SKM-1 treated with dmso at 0.1 percent for 144 hours (cell line): ENCODE results near the gene IFITM10.
A peak's percentile ranks its signal among the peaks of the same experiment; 100 is the strongest.

Experiments
- DNase-seq: peaks from one replicate; lab custom pipeline; 2025; ENCODE audit not compliant: unreplicated experiment; lab: John Stamatoyannopoulos, UW

Gene IFITM10

DNA sequence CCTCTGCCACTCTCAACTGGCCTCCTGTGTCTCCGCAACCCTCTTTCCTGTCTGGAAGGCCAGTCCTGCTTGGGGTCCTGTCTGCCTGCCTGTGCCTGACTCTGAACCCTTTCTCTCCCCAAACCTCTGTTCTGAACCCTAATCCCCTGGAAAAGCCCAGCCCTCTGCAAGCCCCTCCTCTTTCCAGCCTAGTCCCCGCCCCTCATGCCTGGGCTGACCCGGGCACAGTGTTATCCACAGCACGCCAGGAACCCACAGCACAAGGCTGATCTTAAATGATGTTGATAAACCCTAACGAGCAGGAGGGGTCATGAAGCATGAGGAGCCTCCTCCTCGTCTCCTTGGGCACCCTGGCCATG lies at the start of gene IFITM10:
TSS of gene IFITM10 (minus strand) at position 115 of the 359 bp plus-strand sequence. CDS start 153 bp downstream, outside the sequence.
- no peak for DNase-seq

DNA sequence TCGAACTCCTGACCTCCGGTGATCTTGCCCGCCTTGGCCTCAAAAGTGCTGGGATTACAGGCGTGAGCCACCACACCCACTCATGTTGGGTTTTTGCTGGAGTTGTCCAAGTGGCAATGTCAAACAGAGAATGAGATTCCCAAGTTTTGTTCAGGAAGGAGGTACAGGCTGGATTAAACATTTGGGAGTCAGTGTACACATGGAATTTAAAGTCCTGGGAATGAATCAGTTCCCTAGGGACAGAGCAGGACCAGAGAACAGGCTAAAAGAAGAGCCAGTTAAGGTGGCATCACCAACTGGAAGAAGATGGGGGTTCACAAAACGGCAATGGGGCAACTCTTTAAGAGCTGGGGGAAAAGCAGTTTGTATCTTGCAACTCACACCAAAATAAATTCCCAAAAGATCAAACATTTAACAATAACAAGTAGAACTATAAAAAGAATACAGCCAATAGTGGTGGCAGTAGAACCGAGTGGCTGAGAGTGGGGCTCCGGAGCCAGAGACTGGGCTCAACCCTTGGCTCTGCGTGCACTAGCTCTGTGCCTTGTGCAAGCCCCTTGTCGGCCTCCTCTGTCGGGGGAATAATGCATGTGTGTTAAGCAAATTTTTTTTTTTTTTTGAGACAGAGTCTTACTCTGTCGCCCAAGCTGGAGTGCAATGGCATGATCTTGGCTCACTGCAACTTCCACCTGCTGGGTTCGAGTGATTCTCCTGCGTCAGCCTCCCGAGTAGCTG lies 47.2 kb upstream of the IFITM10 start:
- DNase-seq = no peak

DNA sequence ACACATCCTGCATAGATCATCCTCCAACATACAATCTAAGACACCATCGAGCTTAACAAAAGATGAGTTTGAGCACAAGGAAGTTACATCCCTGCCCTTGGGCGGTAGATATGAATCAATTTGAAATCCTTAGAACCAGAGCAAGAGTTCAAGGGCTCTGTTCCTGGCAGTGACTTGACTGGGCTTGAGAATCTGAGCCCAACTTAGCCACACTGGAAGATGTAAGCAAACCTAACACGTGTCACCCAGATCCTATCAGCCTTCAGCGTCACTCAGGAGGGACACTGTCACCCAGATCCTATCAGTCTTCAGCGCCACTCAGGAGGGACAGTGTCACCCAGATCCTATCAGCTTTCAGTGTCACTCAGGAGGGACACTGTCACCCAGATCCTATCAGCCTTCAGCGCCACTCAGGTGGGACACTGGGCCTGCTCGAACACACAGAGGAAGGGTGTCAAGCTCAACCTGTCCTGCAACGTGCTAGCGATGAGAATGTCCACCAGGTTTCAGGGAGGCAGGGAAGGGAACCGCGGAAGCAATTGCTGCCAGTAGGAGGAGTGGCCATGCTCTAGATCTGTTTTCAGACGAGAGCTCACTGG lies 46.1 kb upstream of the IFITM10 start:
- DNase-seq = no peak

DNA sequence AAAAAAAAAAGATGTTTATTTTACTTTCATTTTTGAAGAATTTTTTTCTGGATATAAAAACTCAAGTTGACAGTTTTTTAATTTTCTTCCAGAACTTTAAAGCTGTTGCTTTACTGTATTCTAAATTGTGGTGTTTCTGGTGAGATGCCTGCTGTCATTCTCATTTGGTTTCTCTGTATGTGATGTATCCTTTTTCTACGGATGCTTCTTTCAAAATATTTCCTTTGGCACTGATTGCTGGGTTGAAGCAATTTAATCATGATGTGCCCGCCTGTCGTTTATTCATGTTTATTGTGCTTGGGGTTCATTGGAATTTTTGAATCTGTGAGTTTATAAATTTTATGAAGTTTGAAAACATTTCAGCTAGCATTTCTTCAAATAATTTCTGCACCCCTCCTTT lies 42.7 kb upstream of the IFITM10 start:
- DNase-seq = no peak

DNA sequence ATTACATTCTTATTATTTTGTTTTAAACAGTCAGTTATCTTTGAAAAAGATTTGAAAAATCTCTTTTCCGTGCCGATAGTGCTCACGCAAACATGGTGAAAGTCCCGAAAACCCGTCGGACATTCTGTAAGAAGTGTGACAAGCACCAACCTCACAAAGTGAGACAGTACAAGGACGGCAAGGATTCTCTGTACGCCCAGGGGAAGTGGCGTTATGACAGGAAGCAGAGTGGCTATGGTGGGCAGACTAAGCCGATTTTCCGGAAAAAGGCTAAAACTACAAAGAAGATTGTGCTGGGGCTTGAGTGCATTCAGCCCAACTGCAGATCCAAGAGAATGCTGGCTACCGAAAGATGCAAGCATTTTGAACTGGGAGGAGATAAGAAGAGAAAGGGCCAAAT lies 42.1 kb upstream of the IFITM10 start:
- DNase-seq = no peak

DNA sequence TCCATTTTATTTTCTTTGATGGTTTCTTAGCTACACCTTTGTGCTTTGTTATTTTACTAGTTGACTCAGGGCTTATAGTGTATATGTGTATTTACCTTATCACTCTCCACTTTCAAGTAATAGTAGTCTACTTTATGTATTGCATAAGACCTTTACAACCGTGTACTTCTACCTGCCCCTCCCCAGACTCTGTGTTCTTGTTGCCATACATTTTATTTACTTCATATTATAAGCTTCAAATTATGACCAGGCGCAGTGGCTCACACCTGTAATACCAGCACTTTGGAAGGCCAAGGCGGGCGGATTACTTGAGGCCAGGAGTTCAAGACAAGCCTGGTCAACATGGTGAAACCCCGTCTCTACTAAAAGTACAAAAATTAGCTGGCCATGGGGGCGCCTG lies 41.5 kb upstream of the IFITM10 start:
- DNase-seq = no peak

DNA sequence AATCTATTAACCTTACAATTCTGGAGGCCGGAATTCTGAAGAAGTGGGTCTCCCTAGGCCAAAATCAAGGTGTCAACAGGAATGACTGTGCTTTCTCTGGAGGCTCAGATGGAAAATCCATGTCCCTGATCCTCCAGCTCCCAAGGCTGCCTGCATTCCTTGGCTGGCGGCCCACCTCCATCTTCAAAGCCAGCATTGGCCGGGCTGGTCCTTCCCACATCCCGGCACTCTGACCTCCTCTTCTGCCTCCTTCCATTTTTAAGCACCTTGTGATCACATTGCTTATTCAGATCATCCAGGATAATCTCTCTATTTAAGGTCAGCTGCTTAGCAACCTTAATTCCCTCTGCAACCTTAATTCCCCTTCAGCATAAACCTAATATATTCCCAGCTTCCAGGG lies 36.1 kb upstream of the IFITM10 start:
- no peak for DNase-seq

DNA sequence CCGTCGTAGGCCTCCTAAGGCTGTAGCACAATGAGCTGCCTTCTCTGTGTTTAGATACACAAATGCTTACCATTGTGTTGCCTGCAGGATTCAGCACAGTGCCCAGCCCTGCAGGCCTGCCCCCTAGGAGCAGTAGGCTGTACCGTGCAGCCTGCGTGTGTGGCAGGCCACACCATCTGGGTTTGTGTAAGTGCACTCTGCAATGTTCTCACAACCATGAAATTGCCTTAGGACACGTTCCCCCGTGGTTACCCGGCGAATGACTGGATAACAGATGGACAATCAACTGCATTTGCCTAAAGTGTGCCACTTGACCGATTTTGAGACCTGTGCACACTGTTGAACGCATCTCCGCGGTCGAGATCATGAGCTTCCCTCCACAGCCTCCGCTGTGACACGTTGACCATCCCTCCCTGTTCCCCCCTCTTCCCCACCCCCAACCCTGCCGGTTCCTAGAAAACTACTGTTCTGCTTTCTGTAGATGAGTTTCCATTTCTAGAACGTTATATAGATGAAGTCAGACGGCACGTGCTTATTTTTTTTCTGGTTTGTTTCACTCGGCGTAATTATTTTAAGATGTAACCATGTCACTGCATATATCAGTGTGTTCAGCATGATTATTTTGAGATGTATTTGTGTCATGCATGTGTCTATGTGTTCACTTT lies 35.5 kb upstream of the IFITM10 start:
- DNase-seq = no peak

DNA sequence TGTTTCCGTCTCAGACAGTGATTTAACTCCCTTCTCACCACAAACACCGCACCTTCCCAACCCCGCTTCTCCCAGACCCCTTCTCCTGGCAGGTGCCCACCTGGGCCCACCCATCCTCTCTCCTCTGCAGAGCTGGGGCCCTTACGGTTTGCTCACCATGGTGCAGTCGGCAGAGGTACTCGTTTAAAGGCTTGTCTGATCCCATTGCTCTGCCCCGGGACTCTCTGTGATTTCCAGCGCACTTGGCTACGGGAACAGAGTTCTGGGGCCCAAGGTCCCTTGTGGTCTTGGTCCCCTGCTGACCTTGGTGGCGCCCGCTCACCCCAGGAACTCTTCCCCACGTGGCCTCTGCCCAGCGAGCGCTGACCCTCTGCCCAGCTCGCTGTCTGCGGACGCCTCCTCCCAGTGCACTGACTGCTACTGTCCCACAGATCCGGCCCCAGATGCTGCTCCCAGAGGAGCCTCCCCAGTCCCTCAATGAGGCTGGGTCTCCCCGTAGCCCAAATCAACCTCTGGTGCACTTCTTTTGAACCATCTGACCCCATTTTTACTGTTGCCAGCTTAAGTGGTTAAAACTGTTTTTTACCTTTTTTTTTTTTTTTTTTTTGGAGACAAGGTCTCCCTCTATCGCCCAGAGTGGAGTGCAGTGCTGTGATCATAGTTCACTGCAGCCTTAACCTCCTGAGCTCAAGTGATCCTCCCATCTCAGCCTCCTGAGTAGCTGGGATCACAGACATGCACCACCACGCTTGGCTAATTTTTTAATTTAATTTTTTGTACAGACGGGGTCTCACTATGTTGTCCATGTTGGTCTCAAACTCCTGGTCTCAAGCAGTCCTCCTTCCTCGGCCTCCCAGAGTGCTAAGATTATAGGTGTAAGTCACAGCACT lies 34.6 kb upstream of the IFITM10 start:
- DNase-seq = no peak

DNA sequence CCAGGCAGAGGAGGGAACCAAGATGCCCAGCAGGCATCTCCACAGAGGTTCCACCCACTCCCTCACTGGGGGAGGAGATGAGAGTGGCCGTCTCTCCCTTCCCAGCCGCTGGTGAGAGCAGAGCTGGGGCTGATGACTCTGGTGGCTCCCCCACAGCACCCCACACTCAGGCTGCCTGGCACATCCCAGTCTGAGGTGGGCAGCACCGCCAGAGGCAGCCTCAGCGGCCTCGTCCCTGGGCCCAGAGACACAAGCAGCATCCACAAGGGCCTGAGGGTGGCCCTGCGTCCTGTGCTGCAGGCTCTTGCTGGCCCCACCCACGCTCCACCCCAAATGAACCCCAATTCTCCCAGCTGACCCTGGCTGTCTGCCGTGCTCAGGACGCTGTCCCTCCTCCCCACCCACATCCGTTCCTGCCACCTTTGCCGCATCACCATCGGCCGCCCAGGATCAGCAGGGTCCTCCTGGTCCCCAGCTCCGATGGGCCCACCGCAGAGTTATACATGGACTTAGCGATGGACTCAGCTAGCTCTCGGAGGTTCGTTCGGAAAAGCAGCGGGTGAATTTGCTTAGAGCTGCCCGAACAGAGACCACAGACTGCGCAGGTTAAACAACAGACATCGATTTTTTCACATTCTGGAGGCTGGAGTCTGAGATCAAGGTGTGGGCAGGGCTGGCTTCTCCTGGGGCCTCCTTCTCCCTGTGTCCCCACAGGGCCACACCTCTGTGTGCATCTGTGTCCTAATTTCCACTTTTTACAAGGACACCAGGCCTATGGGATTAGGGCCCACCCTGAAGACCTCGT lies 33.5 kb upstream of the IFITM10 start:
- DNase-seq = no peak

DNA sequence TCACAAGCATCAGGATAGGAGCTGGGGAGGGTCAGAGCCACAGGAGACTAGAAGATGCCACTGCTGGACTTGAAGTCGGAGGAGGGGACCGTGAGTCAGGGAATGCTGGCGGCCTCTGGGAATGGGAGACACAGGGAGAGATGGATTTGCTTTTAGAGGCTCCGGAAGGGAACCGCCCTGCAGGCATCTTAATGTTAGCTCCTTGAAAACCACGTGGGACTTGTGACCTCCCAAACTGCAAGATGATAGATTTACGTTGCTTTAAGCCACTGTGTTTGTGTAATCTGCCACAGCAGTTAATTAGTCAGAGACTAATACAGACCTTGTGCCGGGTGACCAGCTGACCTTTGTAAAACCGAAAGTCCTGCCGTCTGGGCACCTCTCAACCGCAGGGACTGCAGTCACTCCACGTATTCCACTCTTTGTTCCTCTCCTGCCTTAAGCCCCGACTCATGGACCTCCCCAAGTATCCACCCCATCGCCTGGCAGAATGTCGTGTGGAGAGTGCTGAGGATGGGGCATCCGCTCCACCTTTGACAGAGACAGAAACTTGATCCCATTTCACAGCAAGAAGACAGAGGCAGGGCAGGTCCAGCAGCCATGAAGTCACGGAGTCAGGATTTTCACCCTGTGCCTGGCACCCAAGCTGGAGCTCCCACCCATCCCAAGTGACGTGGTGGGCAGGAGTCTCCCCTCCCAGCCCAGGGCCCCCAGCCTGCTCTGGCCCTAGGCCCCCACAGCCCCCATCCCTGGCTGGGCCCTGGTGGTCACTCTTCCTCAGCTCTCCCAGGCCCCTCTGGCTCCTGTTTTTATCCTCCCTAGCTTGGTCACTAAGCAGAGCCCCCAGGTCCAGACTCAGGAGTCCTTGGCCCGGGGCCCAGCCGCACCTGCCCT lies 32.7 kb upstream of the IFITM10 start:
- peak; percentile 78 for DNase-seq

DNA sequence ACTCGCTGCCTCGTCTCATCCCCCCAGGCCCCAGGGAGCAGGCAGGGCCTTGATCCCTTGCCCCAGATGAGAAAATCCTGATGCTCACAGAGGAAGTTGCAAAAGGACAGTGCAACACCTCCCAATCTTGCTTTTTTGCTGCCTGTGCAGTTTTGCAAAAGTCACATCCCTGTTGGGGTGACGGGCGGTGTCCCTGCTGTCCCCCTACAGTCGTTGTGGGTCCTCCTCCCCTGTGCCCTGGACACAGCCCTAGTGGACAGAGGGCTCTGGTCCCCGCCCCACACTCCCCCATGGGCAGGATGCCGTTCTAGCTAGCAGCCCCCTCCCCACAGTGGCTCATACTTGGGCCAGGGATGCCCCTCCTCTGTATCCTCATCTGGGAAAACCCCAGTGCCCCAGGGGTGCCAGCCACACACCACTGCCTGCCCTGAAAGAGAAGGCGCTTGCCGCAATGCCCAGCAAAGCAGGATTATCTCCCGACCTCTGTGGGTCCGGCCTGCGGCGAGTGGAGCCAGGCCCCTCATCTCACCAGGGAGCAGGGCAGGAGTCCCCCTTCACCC lies 31.7 kb upstream of the IFITM10 start:
- peak; percentile 78 for DNase-seq

DNA sequence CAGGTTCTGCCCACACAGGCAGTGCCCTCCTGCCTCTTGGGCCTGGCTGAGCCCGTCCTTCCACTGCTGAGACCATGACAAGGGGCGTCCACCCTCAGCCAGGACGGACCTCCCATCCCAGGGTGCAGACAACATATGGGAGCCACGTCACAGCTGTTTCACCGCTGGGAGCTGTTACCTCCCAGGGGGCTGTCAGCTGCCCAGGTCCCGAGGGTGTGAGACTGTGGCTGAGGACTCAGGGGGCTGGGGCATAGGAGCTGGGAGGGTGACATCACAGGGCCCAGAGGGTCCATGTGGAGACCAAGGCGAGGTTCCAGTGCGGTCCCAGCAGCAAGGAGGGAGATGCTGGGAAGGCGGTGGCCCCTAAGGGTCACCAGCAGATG lies 31.2 kb upstream of the IFITM10 start:
- no peak for DNase-seq

DNA sequence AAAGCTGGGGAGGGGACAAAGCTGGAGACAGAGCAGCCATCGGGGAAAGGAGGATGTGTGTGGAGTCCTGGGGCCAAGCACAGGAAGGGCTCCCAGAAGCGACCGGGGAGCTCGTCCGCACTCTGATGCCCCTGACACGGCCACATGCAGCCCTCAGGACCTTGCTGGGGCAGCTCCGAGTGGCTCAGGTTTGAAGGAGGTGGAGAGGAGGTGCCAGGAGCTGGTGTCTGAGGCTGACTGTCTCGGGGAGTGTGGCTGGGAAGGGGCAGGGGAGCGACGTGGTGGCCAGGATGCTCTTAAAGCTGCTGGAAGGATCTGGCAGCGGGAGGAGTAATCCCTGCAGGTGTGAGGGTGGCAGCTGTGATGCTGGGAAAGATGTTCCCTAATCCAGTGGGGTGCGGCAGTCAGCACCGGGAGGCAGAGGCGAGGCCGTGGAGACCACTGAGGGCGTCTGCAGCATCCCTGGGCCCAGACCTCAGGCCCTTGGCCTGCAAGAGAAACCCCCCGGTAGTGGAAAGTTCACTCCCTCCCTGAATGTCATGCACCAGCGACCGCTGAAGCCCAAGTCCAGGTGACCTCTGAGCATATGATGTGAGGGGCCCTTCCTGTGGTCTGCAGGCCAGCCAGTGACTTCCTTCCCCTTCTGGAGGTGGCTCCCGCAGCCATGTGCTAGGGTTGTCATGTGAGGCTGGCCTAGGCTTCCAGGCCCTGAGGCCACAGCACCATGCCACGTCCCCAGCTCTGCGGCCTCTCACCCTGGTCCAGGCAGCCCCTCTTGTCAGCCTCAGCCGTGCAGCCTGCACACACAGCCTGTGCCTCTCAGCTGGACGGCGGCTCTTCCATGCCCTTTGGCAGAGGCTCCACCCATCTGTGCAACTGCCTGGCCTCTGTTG lies 30.6 kb upstream of the IFITM10 start:
- peak; percentile 78 for DNase-seq

DNA sequence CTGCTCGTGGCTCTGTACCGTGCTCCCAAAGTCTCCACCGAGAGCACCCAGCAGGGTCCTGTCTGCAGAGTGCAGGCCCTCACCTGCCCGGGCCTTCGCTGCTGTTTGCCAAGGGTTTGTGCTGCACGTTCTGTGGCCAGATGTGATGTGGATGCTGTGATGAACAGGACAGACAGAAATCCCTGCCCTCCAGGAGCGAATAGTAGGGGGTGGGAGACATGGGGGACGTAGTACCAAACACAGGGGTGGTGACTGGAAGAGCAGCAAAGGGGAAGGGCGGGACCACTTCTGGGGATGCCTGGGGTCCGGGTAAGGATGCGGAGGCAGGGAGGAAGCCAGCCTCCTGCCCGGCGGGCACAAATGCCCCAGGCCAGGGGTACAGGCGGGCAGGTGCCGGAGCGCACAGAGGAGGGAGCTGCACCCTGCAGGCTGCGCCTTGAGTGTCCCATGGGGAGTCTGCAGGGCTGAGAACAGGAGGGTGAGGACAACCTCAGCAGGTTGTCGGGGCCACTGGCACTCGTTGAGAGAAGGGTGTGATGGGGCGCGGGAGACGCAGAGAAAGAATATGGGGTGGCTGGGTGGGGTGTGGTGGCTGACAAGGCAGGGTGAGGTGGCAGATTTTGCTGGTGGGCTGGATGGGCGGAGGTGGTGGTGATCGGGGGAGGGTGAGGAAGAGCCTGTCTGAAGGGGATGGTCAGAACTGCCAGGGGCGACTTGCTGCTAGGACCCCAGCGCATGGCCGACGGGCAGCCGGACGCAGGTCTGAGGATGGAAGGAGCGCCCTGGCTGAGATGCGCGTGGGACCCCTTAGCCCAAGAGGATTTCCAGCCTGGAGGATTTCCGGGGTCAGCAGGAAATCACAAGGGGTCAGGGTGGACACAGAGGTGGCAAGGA lies 29.7 kb upstream of the IFITM10 start:
- no peak for DNase-seq

DNA sequence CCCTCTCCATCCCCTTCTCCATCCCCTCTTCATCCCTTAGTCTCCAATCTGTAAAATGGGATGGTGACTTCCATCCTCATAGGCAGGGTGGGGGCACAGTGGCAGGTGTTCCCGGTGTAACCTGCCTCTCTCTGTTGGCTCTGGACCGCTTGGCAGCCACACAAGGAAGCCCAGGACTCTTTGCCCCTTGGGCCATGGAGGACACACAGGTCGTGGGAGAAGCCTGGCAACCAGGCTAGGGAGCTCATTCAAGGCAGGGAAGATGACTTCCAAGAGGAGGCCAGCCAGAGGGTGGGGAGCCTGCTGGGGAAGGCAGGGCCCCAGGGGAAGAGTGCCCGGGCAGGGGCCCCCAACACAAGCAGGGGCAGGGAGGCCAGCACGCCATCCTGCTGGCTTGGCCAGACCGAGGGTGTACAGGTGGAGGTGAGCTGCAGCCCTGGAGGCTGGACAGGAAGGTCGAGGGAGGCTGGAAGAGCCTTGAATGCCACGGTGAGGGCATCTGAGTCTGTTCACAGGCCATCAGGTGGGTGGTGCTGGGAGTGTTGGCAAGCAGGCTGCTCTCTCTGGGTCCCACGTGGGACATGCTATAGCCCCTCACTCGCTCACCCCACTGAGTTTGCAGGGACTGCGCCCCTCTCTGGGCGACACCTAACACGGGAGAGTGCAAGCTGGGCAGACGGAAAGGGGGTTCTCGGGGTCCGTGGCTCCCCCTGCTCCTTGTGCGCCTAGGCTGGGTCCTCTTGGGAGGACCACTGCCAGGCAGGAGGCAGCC lies 28.8 kb upstream of the IFITM10 start:
- no peak for DNase-seq
